Endometrial microvascular endothelial cells (primary cell): ENCODE measurements around the gene RBFOX2. TPM values are rescaled to one million over a fixed set of nuclear protein-coding genes. Genes with fewer than 3 reads are reported as not detected.

Experiments
- in situ Hi-C: cut with HindIII; loops from 2 replicates; pipeline ENCODE4 v1.10.0; 2017; ENCODE audit warnings: low sequenced_read_pairs, low pct_unique_long_range_greater_than_20kb; ENCODE audit errors: inconsistent ontology term
- total RNA-seq: library from RNA; depleted of rRNA; stranded (reverse); fragments of >200 nt; gene quantifications from one replicate; pipeline ENCODE4 v1.2.3, GENCODE V29; 2015; ENCODE audit errors: inconsistent ontology term

The RBFOX2 gene
- total RNA-seq, 1 donor from 2014 or later, result 80.5 TPM

GRCh38 chr22:35739931-35740380 lies 288.7 kb downstream of the RBFOX2 start:
- in situ Hi-C loops, result loop anchor here (25.0 kb wide), 1 partner anchor 103 kb away; the partner anchor contains the start of gene APOL6

GRCh38 chr22:35739076-35739930 lies 289.3 kb downstream of the RBFOX2 start:
- in situ Hi-C loops, result loop anchor here (25.0 kb wide), 1 partner anchor 102 kb away; the partner anchor contains the start of gene APOL6

GRCh38 chr22:35737886-35738285 lies 290.7 kb downstream of the RBFOX2 start:
- in situ Hi-C loops, result loop anchor here (25.0 kb wide), 1 partner anchor 101 kb away; the partner anchor contains the start of gene APOL6

GRCh38 chr22:35736701-35737100 lies 291.9 kb downstream of the RBFOX2 start:
- in situ Hi-C loops, result loop anchor here (25.0 kb wide), 1 partner anchor 99 kb away; the partner anchor contains the start of gene APOL6

GRCh38 chr22:35736166-35736565 lies 292.5 kb downstream of the RBFOX2 start:
- in situ Hi-C loops, result loop anchor here (25.0 kb wide), 1 partner anchor 99 kb away; the partner anchor contains the start of gene APOL6

- in situ Hi-C loops, result loop anchor here (25.0 kb wide), 1 partner anchor 98 kb away; the partner anchor contains the start of gene APOL6
These were observed 293.1 kb downstream of the RBFOX2 start for GRCh38 chr22:35735542-35735941.

GRCh38 chr22:35734517-35734827 lies 294.2 kb downstream of the RBFOX2 start:
- in situ Hi-C loops, result loop anchor here (25.0 kb wide), 1 partner anchor 97 kb away; the partner anchor contains the start of gene APOL6

- in situ Hi-C loops, result loop anchor here (25.0 kb wide), 1 partner anchor 97 kb away; the partner anchor contains the start of gene APOL6
These were observed 294.7 kb downstream of the RBFOX2 start for GRCh38 chr22:35733791-35734516.

- in situ Hi-C loops, result loop anchor here (25.0 kb wide), 1 partner anchor 96 kb away; the partner anchor contains the start of gene APOL6
These were observed 295.6 kb downstream of the RBFOX2 start for GRCh38 chr22:35733036-35733435.

- in situ Hi-C loops, result loop anchor here (25.0 kb wide), 1 partner anchor 95 kb away; the partner anchor contains the start of gene APOL6
These were observed 296.5 kb downstream of the RBFOX2 start for GRCh38 chr22:35732116-35732515.

- in situ Hi-C loops, result loop anchor here (25.0 kb wide), 1 partner anchor 94 kb away; the partner anchor contains the start of gene APOL6
These were observed 297.3 kb downstream of the RBFOX2 start for GRCh38 chr22:35731321-35731720.

- in situ Hi-C loops, result loop anchor here (25.0 kb wide), 1 partner anchor 92 kb away; the partner anchor contains the start of gene APOL6
These were observed 299.3 kb downstream of the RBFOX2 start for GRCh38 chr22:35729309-35729698.

GRCh38 chr22:35728639-35729308 lies 299.9 kb downstream of the RBFOX2 start:
- in situ Hi-C loops, result loop anchor here (25.0 kb wide), 1 partner anchor 91 kb away; the partner anchor contains the start of gene APOL6

GRCh38 chr22:35727436-35727835 lies 301.2 kb downstream of the RBFOX2 start:
- in situ Hi-C loops, result loop anchor here (25.0 kb wide), 1 partner anchor 90 kb away; the partner anchor contains the start of gene APOL6

GRCh38 chr22:35726933-35727332 lies 301.7 kb downstream of the RBFOX2 start:
- in situ Hi-C loops, result loop anchor here (25.0 kb wide), 1 partner anchor 90 kb away; the partner anchor contains the start of gene APOL6

GRCh38 chr22:35726398-35726797 lies 302.2 kb downstream of the RBFOX2 start:
- in situ Hi-C loops, result loop anchor here (25.0 kb wide), 1 partner anchor 89 kb away; the partner anchor contains the start of gene APOL6

GRCh38 chr22:35725521-35725920 lies 303.1 kb downstream of the RBFOX2 start:
- in situ Hi-C loops, result loop anchor here (25.0 kb wide), 1 partner anchor 88 kb away; the partner anchor contains the start of gene APOL6

- in situ Hi-C loops, result no loop called here
These were observed 306.7 kb downstream of the RBFOX2 start for GRCh38 chr22:35721960-35722359.
